ENCODE data around the gene TUBGCP6. TPM values are rescaled to one million over a fixed set of nuclear protein-coding genes. Genes with fewer than 3 reads are reported as not detected.

TUBGCP6 gene
- total RNA-seq, 4 donors from 2014 or later, result 64.6 to 102 (median 80.3) TPM

DNA sequence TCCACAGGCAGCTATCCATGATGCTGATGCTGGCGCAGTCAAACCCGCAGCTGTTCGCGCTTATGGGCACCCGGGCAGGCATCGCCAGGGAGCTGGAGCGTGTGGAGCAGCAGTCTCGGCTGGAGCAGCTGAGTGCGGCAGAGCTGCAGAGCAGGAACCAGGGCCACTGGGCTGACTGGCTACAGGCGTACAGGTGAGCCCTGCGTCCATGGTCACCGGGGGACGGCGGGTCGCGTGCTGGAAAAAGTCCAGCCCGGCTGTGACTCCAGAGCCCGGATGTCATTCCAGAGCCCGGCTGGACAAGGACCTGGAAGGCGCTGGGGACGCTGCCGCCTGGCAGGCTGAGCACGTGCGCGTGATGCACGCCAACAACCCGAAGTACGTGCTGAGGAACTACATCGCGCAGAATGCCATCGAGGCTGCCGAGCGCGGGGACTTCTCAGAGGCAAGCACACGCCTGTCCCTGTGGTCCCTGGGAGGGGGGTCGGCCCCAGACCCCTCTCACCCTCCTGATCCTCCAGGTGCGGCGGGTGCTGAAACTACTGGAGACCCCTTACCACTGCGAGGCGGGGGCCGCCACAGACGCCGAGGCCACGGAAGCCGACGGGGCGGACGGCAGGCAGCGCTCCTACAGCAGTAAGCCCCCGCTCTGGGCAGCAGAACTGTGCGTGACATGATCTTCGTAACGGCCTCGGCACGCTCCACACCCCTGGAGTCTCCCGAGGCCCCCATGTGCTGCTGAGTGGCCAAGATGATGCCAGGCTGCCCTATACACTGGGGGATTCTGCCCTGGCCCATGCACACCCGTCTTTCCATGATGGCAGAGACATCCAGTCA, 27.9 kb downstream of the TUBGCP6 start:
- no peak for TF ChIP-seq POLR2A (IDR thresholded peaks at IDR 0.05)
- TF ChIP-seq, protein P1, sequence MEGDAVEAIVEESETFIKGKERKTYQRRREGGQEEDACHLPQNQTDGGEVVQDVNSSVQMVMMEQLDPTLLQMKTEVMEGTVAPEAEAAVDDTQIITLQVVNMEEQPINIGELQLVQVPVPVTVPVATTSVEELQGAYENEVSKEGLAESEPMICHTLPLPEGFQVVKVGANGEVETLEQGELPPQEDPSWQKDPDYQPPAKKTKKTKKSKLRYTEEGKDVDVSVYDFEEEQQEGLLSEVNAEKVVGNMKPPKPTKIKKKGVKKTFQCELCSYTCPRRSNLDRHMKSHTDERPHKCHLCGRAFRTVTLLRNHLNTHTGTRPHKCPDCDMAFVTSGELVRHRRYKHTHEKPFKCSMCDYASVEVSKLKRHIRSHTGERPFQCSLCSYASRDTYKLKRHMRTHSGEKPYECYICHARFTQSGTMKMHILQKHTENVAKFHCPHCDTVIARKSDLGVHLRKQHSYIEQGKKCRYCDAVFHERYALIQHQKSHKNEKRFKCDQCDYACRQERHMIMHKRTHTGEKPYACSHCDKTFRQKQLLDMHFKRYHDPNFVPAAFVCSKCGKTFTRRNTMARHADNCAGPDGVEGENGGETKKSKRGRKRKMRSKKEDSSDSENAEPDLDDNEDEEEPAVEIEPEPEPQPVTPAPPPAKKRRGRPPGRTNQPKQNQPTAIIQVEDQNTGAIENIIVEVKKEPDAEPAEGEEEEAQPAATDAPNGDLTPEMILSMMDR (IDR thresholded peaks at IDR 0.05), result no peak
- Histone ChIP-seq H3K36me3 (peaks cover 58 to 60% of the 10 kb centered on the region in 2 donors), H3K9me3 (no peaks in the 10 kb centered on the region), H3K27me3 (no peaks in the 10 kb centered on the region), H3K4me1 (peaks cover 5 to 6% of the 10 kb centered on the region in 2 donors), H3K4me3 (replicated peaks in 1 of 3) (no peak overlapping the region), H3K27ac (no peak overlapping the region)
- WGBS, 2 donors, result 93 to 96% methylated on average over 5 to 29 of the region's 57 CpGs
- no peak for DNase-seq
- intact Hi-C loops (cut with DNase I), result loop anchor here (10.0 kb wide), 1 partner anchor 292 kb away; no protein-coding TSS in a partner anchor

GRCh38 chr22:50216055-50216683, 28.7 kb downstream of the TUBGCP6 start:
- H3K36me3 ChIP-seq, result peaks cover 54 to 56% of the 10 kb centered on the region in 2 donors
- H3K9me3 ChIP-seq, result no peaks in the 10 kb centered on the region
- no peak for DNase-seq
- WGBS, 2 donors, result 76 to 84% methylated on average over 7 to 12 of the region's 15 CpGs
- TF ChIP-seq, protein P1 (IDR thresholded peaks at IDR 0.05), result no peak
- no peak for TF ChIP-seq POLR2A (IDR thresholded peaks at IDR 0.05)
- H3K4me1 ChIP-seq, result peaks cover 5 to 6% of the 10 kb centered on the region in 2 donors
- no peak overlapping the region for H3K4me3 ChIP-seq (replicated peaks in 1 of 3)
- H3K27ac ChIP-seq, result no peak overlapping the region
- intact Hi-C loops (cut with DNase I), result loop anchor here (10.0 kb wide), 1 partner anchor 291 kb away; no protein-coding TSS in a partner anchor
- no peaks in the 10 kb centered on the region for H3K27me3 ChIP-seq

DNA sequence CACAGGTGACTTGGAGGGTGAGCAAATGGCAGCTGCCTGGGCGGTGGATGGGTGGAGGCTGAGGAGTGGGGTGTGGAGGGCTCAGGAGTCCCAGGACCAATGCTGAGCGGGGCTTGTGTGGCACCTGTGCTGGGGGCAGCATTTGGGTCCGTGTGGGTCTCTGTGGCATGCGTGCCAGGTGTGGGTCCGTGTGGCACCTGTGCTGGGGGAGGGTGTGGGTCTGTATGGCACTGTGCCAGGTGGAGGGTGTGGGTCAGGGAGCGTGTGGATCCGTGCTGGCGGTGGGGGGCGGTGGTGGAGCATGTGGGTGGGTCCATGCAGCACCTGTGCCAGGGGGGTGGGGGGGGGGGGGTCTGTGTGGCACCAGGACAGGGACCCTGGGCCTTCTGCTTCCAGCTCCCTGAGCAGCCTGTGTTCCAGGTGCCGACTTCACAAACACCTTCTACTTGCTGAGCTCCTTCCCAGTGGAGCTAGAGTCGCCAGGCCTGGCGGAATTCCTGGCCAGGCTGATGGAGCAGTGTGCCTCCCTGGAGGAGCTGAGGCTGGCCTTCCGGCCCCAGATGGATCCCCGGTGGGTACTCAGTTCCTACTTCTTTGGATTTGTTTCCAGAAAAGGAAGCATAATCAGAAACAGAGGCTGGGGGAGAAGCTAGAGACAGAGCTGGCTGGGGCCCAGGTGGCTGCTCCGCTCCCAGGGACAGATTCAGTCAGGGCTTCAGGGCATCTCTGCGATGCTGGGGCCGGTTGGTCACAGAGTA, 29.3 kb downstream of the TUBGCP6 start:
- DNase-seq, result no peak
- Histone ChIP-seq H3K4me1 (peaks cover 5 to 6% of the 10 kb centered on the region in 2 donors), H3K27me3 (no peaks in the 10 kb centered on the region), H3K36me3 (peaks cover 49 to 54% of the 10 kb centered on the region in 2 donors), H3K9me3 (no peaks in the 10 kb centered on the region), H3K27ac (no peak overlapping the region), H3K4me3 (replicated peaks in 1 of 3) (no peak overlapping the region)
- intact Hi-C loops (cut with DNase I), result loop anchor here (10.0 kb wide), 1 partner anchor 291 kb away; no protein-coding TSS in a partner anchor
- WGBS, 2 donors, result 74 to 81% methylated on average over 11 to 16 of the region's 17 CpGs
- no peak for TF ChIP-seq POLR2A (IDR thresholded peaks at IDR 0.05)
- TF ChIP-seq, protein P1 (IDR thresholded peaks at IDR 0.05), result no peak

DNA sequence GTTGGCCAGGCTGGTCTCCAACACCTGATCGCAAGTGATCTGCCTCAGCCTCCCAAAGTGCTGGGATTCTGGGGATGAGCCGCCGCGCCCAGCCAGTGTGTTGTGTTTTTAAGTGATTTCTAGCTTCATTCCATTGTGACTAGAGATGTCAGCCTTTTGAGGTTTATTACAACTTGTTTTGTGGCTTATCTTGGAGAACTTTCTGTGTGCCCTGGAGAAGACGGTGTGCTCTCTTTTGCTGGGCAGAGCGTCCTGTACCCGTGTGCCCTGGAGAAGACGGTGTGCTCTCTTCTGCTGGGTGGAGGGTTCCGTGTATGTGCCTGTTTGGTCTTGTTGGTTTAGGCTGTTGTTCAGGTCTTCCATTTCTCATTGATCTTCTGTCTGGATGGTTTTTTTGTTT, 31.6 kb downstream of the TUBGCP6 start:
- no peak for DNase-seq
- no peak for TF ChIP-seq POLR2A (IDR thresholded peaks at IDR 0.05)
- TF ChIP-seq, protein P1 (IDR thresholded peaks at IDR 0.05), result no peak
- H3K9me3 ChIP-seq, result no peaks in the 10 kb centered on the region
- H3K27me3 ChIP-seq, result no peaks in the 10 kb centered on the region
- no peaks in the 10 kb centered on the region for H3K4me1 ChIP-seq
- H3K27ac ChIP-seq, result no peak overlapping the region
- whole genome bisulfite sequencing, 2 donors, result 97 to 99% methylated on average over 9 of the region's 9 CpGs
- no peak overlapping the region for H3K4me3 ChIP-seq (replicated peaks in 1 of 3)
- peaks cover 46 to 48% of the 10 kb centered on the region in 2 donors for H3K36me3 ChIP-seq
- intact Hi-C loops (cut with DNase I), result loop anchor here (10.0 kb wide), 1 partner anchor 288 kb away; no protein-coding TSS in a partner anchor

Data from thyroid gland (tissue), 4 donors.